SK-N-SH (cell line): Measurements from ENCODE around the gene SCTR.

Experiments
- EP300 ChIP-seq, 2 experiments: IDR thresholded peaks; 2 replicates each; pipeline versions ENCODE4 v1.4.0 to v1.6.1; 2012; ENCODE audit warnings: borderline replicate concordance in 1 of 2, low read depth in 1 of 2, low read length in 1 of 2
- GATA2 ChIP-seq: sonication (generic); formaldehyde crosslinking; IDR thresholded peaks from 2 replicates; pipeline ENCODE4 v1.5.0; 2020; ENCODE audit warnings: mild to moderate bottlenecking, missing genetic modification reagents
- JUND ChIP-seq: IDR thresholded peaks from 2 replicates; pipeline ENCODE4 v1.4.0; 2012
- RXRA ChIP-seq: IDR thresholded peaks from 2 replicates; pipeline ENCODE4 v1.4.0; 2012; ENCODE audit warnings: low read depth, mild to moderate bottlenecking, borderline replicate concordance
- SMC3 ChIP-seq: IDR thresholded peaks from 2 replicates; pipeline ENCODE4 v1.6.1; 2012; ENCODE audit warnings: low read depth, low read length, improper control_type of control experiment
- TAF1 ChIP-seq: IDR thresholded peaks from 2 replicates; pipeline ENCODE4 v1.6.1; 2012; ENCODE audit warnings: low read depth, mild to moderate bottlenecking, low read length, moderate library complexity, borderline replicate concordance
- TF ChIP-seq, protein P1 (sequence below): fragments of 150-350 bp; IDR thresholded peaks from 2 replicates; pipeline ENCODE4 v1.6.1; 2017; ENCODE audit warnings: antibody characterized with exemption, low read length, low read depth, borderline replicate concordance
- TF ChIP-seq, protein P2 (sequence below): IDR thresholded peaks from 2 replicates; pipeline ENCODE4 v1.4.0; 2012; ENCODE audit warnings: low read depth
- TF ChIP-seq, protein P3 (sequence below): fragments of 200-600 bp; sonication (generic); IDR thresholded peaks from 2 replicates; pipeline ENCODE4 v1.6.1; 2017; ENCODE audit warnings: antibody characterized with exemption, mild to moderate bottlenecking, moderate library complexity
- TF ChIP-seq, protein P4 (sequence below): fragments of 150-350 bp; IDR thresholded peaks from 2 replicates; pipeline ENCODE4 v1.6.1; 2016; ENCODE audit warnings: mild to moderate bottlenecking, low read depth, low read length

DNA sequence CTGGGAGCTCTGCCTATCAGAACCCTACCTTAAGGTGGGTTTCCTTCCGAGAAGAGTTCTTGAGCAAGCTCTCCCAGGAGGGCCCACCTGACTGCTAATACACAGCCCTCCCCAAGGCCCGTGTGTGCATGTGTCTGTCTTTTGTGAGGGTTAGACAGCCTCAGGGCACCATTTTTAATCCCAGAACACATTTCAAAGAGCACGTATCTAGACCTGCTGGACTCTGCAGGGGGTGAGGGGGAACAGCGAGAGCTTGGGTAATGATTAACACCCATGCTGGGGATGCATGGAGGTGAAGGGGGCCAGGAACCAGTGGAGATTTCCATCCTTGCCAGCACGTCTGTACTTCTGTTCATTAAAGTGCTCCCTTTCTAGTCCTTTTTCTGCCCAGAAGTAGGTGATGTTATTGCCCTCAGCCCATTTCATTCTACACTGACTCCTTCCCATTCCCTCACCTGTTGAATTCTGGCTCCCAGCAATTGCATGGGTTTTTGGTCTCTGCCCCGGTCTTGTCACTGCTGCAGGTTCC, 86.1 kb downstream of the SCTR start:
- TF ChIP-seq, protein P1, sequence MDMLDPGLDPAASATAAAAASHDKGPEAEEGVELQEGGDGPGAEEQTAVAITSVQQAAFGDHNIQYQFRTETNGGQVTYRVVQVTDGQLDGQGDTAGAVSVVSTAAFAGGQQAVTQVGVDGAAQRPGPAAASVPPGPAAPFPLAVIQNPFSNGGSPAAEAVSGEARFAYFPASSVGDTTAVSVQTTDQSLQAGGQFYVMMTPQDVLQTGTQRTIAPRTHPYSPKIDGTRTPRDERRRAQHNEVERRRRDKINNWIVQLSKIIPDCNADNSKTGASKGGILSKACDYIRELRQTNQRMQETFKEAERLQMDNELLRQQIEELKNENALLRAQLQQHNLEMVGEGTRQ: no peak
- TF ChIP-seq, protein P2, sequence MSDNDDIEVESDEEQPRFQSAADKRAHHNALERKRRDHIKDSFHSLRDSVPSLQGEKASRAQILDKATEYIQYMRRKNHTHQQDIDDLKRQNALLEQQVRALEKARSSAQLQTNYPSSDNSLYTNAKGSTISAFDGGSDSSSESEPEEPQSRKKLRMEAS: no peak
- TF ChIP-seq, protein P3, sequence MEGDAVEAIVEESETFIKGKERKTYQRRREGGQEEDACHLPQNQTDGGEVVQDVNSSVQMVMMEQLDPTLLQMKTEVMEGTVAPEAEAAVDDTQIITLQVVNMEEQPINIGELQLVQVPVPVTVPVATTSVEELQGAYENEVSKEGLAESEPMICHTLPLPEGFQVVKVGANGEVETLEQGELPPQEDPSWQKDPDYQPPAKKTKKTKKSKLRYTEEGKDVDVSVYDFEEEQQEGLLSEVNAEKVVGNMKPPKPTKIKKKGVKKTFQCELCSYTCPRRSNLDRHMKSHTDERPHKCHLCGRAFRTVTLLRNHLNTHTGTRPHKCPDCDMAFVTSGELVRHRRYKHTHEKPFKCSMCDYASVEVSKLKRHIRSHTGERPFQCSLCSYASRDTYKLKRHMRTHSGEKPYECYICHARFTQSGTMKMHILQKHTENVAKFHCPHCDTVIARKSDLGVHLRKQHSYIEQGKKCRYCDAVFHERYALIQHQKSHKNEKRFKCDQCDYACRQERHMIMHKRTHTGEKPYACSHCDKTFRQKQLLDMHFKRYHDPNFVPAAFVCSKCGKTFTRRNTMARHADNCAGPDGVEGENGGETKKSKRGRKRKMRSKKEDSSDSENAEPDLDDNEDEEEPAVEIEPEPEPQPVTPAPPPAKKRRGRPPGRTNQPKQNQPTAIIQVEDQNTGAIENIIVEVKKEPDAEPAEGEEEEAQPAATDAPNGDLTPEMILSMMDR: no peak
- no peak for TF ChIP-seq SMC3
- no peak for TF ChIP-seq EP300 (IDR thresholded peaks at IDR 0.05; ENCODE audit: borderline replicate concordance in 1 of 2, low read depth in 1 of 2, low read length in 1 of 2)
- no peak for TF ChIP-seq RXRA
- TF ChIP-seq, protein P4, sequence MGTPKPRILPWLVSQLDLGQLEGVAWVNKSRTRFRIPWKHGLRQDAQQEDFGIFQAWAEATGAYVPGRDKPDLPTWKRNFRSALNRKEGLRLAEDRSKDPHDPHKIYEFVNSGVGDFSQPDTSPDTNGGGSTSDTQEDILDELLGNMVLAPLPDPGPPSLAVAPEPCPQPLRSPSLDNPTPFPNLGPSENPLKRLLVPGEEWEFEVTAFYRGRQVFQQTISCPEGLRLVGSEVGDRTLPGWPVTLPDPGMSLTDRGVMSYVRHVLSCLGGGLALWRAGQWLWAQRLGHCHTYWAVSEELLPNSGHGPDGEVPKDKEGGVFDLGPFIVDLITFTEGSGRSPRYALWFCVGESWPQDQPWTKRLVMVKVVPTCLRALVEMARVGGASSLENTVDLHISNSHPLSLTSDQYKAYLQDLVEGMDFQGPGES: no peak
- no peak for TF ChIP-seq TAF1
- no peak for TF ChIP-seq JUND
- no peak for TF ChIP-seq GATA2 (CRISPR knock-in tag)
